Stimulated activated CD4-positive, alpha-beta T cell treated with anti-CD3 and anti-CD28 coated beads, TNF-alpha, amount 100 ng/mL, for 4 hours (primary cell): ENCODE results near the gene DLX4.

Experiments
- DNase-seq, 3 experiments: peaks; one replicate each; pipeline ENCODE4 v3.0.0-alpha.2; 2020; ENCODE audit warnings: low read depth in 3 of 3

Gene DLX4

GRCh38 chr17:49968405-49969133, 421 bp upstream of the DLX4 start:
- peak; percentile 42 to 55 (median 43) for DNase-seq

GRCh38 chr17:49969795-49970389, 902 bp downstream of the DLX4 start:
- DNase-seq, result no peak

GRCh38 chr17:49970498-49970897, 1.5 kb downstream of the DLX4 start:
- DNase-seq, result no peak

- DNase-seq, result no peak
These were observed 2.3 kb downstream of the DLX4 start for GRCh38 chr17:49971199-49971847.

GRCh38 chr17:49971848-49972485, 3.0 kb downstream of the DLX4 start:
- DNase-seq, result no peak

- no peak for DNase-seq
These were observed 3.7 kb downstream of the DLX4 start for GRCh38 chr17:49972486-49973270.

GRCh38 chr17:49973271-49973615, 4.3 kb downstream of the DLX4 start:
- no peak for DNase-seq

GRCh38 chr17:49975531-49975930, 6.5 kb downstream of the DLX4 start:
- no peak for DNase-seq

GRCh38 chr17:49976163-49976827, 7.3 kb downstream of the DLX4 start:
- DNase-seq, result no peak

GRCh38 chr17:49976828-49977202, 7.8 kb downstream of the DLX4 start:
- DNase-seq, result no peak

GRCh38 chr17:49977463-49978389, 8.7 kb downstream of the DLX4 start:
- no peak for DNase-seq

- no peak for DNase-seq
These were observed 9.5 kb downstream of the DLX4 start for GRCh38 chr17:49978501-49978900.

- no peak for DNase-seq
These were observed 10.9 kb downstream of the DLX4 start for GRCh38 chr17:49979748-49980479.

- no peak for DNase-seq
These were observed 11.8 kb downstream of the DLX4 start for GRCh38 chr17:49980703-49981197.

- DNase-seq, result no peak
These were observed 15.3 kb downstream of the DLX4 start for GRCh38 chr17:49984283-49984682.

GRCh38 chr17:49984776-49985175, 15.8 kb downstream of the DLX4 start:
- no peak for DNase-seq

GRCh38 chr17:49985310-49985990, 16.5 kb downstream of the DLX4 start:
- no peak for DNase-seq

- no peak for DNase-seq
These were observed 17.7 kb downstream of the DLX4 start for GRCh38 chr17:49986396-49987289.
